Neuron (in vitro differentiated cells): ENCODE results near the gene CSNK1G1.
"Not testable (repeated sequence)": the region's sequence is repeated elsewhere in the genome, so short reads cannot be mapped to it uniquely, and the experiment has no call there.

Experiments used
- H2AFZ ChIP-seq: one replicate; pipeline ENCODE4 v1.6.1; 2013; ENCODE audit warnings: low read depth, mild to moderate bottlenecking, inconsistent platforms, low read length, moderate library complexity
- H3K27me3 ChIP-seq: one replicate; pipeline ENCODE4 v1.6.1; 2013; ENCODE audit warnings: low read length; ENCODE audit not compliant: insufficient read depth
- H3K36me3 ChIP-seq: one replicate; pipeline ENCODE4 v1.6.1; 2013; ENCODE audit warnings: low read length; ENCODE audit not compliant: insufficient read depth
- H3K4me1 ChIP-seq: one replicate; pipeline ENCODE4 v1.6.1; 2013; ENCODE audit warnings: low read length; ENCODE audit not compliant: insufficient read depth
- H3K4me3 ChIP-seq: 2 replicates; pipeline ENCODE4 v1.5.1; 2013; ENCODE audit warnings: mild to moderate bottlenecking, low read length, moderate library complexity
- H3K9me3 ChIP-seq: one replicate; pipeline ENCODE4 v1.6.1; 2013; ENCODE audit warnings: low read length

CSNK1G1 gene

DNA sequence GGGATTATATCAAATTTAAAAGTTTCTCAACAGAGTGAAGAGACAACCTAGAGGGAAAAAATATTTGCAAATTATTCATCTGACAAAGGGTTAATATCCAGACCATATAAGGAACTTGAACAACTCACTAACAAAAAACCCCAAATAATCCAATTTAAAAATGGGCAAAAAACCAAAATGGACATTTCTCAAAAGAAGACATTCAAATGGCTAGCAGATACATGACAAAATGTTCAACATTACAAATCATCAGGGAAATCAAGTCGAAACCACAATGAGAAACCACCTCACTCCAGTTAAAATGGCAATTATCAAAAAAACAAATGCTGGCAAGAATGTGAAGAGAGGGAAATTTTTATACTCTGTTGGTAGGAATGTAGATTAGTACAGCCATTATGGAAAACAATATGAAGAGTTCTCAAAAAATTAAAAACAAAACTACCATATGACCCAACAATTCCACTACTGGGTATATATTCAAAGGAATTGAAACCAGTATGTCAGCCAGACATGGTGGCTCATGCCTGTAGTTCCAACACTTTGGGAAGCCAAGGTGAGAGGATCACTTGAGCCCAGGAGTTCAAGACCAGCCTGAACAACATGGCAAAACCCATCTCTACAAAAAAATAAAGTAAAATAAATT, 88.5 kb downstream of the CSNK1G1 start:
- no peak overlapping the region for H2AFZ ChIP-seq

DNA sequence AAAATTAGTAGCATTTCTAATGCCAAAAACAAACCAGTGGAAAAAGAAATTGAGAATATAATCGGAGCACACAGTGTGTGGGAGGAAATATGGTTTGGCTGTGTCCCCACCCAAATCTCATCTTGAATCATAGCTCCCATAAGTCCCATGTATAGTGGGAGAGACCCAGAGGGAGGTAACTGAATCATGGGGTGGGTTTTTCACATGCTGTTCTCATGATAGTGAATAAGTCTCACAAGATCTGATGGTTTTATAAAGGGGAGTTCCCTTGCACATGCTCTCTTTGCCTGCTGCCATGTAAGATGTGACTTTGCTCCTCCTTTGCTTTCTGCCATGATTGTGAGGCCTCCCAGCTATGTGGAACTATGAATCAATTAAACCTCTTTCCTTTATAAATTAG, 90.8 kb downstream of the CSNK1G1 start:
- not testable (repeated sequence) for H3K27me3 ChIP-seq, H3K9me3 ChIP-seq, H3K36me3 ChIP-seq, H3K4me3 ChIP-seq, H3K4me1 ChIP-seq, H2AFZ ChIP-seq

More for the DNA sequence above, 88.5 kb downstream of the CSNK1G1 start:
- H3K27me3 ChIP-seq = no peaks in the 10 kb centered on the region
- no peak overlapping the region for H3K4me3 ChIP-seq
- H3K36me3 ChIP-seq = peaks cover 2% of the 10 kb centered on the region
- H3K4me1 ChIP-seq = no peaks in the 10 kb centered on the region
- H3K9me3 ChIP-seq = peaks cover 2% of the 10 kb centered on the region

DNA sequence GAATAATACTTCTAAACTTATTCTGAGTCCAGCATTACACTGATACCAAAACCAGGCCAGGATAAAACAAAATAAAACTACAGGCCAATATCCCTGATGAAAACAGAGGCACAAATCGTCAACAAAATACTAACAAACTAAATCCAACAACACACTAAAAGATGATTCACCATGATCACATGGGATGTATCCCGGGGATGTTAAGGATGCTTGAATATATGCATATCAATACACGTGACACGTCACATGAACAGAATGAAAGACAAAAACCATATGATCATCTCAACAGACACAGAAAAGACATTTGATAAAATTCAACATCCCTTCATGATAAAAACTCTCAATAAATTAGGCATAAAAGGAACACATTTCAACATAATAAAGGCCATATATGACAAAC, 91.5 kb downstream of the CSNK1G1 start:
- H3K4me1 ChIP-seq = no peaks in the 10 kb centered on the region
- H2AFZ ChIP-seq = no peak overlapping the region
- H3K36me3 ChIP-seq = peaks cover 2% of the 10 kb centered on the region
- H3K27me3 ChIP-seq = no peaks in the 10 kb centered on the region
- peaks cover 2% of the 10 kb centered on the region for H3K9me3 ChIP-seq
- H3K4me3 ChIP-seq = no peak overlapping the region

DNA sequence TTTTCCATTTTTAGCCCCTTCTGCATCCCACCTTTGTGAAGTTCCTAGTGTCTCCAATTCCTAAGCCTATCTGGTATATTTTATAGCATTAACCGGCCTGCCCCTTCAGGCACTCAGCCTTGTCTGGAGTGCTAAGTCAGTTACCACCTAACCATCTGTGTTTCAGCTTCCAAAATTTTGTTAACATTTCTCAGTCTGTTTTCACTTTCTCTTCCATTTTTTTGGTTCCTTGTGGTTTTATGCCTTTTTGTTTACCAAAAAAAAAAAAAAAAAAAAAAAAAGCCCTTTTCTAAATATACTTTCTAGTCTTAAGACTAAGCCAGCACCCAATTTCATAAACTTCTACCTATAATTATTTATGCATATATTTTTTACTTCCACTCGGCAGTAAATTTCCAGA, 92.4 kb downstream of the CSNK1G1 start:
- Histone ChIP-seq H3K9me3 (peaks cover 2% of the 10 kb centered on the region), H3K27me3 (no peaks in the 10 kb centered on the region), H2AFZ (no peak overlapping the region), H3K36me3 (peaks cover 2% of the 10 kb centered on the region), H3K4me1 (no peaks in the 10 kb centered on the region), H3K4me3 (no peak overlapping the region)

DNA sequence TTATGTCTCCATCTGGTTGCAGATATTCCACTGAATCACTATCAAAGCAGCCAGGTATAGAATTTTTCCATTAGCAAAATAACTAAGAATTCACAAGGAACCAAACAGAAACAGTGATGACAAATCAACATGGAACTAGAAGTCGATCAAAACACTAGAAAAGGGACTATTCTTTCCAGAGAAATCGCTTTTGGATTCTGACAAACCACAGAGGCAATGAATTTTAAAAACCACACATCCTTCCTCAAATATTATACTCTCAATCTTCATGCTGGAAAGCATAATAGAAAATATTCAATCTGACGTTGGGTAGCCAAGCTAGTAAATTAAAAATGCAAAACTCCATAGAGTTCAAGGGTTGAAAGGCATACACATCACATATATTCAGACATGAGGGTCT, 99.9 kb downstream of the CSNK1G1 start:
- H3K27me3 ChIP-seq = no peaks in the 10 kb centered on the region

DNA sequence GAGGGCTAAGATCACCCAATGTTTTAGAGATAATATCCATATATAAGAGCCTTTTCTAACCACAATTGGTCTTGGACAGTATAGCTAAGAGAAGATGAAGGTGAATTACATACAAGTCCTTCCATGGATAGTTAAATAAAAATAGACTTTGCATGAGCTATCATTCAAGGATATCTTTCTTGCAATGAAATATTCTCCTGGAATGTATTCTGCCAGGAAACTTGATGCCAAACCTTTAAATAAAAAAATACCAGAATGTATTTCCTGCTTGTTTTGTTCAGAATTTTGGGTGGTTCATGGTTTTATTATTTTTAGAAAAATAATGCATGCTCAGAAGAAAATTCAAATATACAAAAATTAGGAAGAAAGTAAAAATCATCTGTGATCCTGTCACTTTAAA, 104.3 kb downstream of the CSNK1G1 start:
- Histone ChIP-seq H3K4me1 (peaks cover 5% of the 10 kb centered on the region), H3K9me3 (peaks cover 3% of the 10 kb centered on the region), H3K27me3 (no peaks in the 10 kb centered on the region), H3K36me3 (peaks cover 6% of the 10 kb centered on the region), H3K4me3 (no peak overlapping the region), H2AFZ (no peak overlapping the region)

More for the DNA sequence above, 99.9 kb downstream of the CSNK1G1 start:
- H2AFZ ChIP-seq = no peak overlapping the region
- H3K9me3 ChIP-seq = no peaks in the 10 kb centered on the region
- H3K4me3 ChIP-seq = no peak overlapping the region
- no peaks in the 10 kb centered on the region for H3K4me1 ChIP-seq
- H3K36me3 ChIP-seq = no peaks in the 10 kb centered on the region

DNA sequence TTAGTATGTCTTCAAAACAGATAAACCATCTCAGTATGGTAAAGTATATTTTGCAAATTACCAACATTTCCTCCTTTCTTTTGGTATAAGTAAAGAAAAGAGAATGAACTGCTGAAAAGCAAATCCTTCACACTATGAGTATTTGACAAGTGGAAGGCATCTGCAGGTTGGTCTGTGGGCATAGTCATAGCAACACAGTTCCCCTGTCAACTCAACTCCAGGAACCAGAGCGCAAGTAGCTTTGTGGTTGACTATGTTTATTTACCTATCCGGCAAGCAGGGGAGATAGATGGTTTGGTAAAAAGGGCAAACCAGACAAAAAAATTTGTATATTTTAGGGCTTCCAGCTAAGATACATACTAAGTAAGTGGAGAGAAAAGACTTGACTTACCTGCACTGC, 104.9 kb downstream of the CSNK1G1 start:
- H3K27me3 ChIP-seq = no peaks in the 10 kb centered on the region
- H2AFZ ChIP-seq = no peak overlapping the region
- H3K36me3 ChIP-seq = peaks cover 6% of the 10 kb centered on the region
- H3K4me3 ChIP-seq = no peak overlapping the region
- H3K9me3 ChIP-seq = peaks cover 3% of the 10 kb centered on the region
- peaks cover 5% of the 10 kb centered on the region for H3K4me1 ChIP-seq

DNA sequence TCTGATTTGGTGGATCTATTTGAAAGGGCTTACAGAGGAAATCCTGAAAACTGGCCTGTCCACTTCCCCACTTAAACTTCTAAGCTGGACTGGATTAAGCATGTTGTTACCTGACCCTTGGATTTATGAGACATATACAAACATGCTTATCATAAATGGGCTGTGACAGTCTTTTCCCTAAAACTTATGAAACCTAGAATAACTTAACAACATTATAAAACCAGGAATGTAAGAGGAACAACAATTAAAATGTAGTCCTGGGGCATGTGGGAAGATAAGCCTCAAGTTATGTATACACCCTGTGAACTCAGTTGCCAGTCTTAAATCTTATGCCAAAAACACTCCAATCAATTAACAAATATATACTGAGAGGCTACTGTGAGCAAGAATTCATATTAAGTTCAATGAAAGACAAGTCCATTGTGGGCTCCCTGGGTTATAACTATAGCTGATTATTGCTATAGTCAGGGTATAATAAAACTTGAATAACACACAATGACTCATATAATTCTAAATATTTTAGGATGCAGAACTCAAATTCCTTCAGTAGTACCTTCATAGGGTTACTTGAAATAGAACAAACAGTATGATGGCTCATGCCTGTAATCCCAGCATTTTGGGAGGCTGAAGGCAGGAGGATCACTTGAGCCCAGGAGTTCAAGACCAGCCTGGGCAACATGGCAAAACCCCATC, 105.9 kb downstream of the CSNK1G1 start:
- H3K9me3 ChIP-seq = peaks cover 5% of the 10 kb centered on the region
- no peak overlapping the region for H3K4me3 ChIP-seq
- H3K36me3 ChIP-seq = peaks cover 10% of the 10 kb centered on the region
- no peak overlapping the region for H2AFZ ChIP-seq
- H3K27me3 ChIP-seq = no peaks in the 10 kb centered on the region
- peaks cover 5% of the 10 kb centered on the region for H3K4me1 ChIP-seq

DNA sequence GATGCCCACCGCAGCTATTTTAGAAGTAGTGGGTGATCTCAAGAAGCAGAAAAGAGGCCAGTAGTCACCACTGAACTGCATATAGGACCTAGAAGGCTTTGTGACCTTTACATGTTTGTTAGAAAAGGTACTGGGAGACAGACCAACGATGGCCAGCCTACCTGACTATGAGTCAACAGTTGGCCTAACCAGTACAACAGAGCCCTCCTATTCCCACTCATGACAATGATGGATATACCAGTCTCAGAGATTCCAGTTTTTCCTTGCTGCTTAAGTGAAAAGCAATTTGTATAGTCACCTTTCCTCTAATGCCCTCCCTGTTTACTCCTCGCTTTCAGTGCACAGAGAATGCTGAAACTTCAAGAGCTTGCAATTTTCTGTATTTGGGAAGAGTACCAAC, 106.6 kb downstream of the CSNK1G1 start:
- Histone ChIP-seq H3K4me3 (no peak overlapping the region), H3K4me1 (peaks cover 5% of the 10 kb centered on the region), H3K36me3 (peaks cover 10% of the 10 kb centered on the region), H3K9me3 (peaks cover 5% of the 10 kb centered on the region), H2AFZ (no peak overlapping the region), H3K27me3 (no peaks in the 10 kb centered on the region)

DNA sequence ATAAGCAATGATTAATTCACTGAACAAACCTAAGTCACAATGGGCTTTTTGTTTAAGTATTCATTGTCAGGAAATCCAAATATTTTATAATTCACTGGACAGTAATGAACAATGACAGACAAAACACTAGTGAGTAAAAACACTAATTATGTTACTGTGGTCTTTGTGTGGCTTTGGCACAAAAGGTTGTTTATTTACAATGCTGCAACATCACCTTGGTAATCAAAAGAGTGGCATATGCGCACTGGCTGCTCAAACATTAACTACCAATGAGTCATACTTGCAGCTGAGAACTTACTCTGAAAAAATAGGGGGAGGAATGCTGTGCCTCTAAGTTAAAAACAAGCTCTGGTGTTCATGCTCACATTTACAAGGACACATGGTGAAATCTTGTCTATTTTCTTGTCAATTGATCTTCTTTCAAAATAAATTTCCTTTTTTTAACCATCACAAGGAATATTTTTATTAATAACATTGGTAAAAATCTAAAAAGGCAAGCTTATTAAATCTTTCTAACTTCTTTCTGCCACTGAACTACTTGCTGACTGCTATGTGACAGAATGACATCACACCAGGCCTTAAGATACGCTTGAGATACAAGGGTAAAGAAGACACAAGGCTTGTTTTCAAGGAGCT, 107.9 kb downstream of the CSNK1G1 start:
- H3K4me3 ChIP-seq = no peak overlapping the region
- peaks cover 10% of the 10 kb centered on the region for H3K36me3 ChIP-seq
- H3K4me1 ChIP-seq = peaks cover 5% of the 10 kb centered on the region
- no peak overlapping the region for H2AFZ ChIP-seq
- peaks cover 5% of the 10 kb centered on the region for H3K9me3 ChIP-seq
- H3K27me3 ChIP-seq = no peaks in the 10 kb centered on the region

DNA sequence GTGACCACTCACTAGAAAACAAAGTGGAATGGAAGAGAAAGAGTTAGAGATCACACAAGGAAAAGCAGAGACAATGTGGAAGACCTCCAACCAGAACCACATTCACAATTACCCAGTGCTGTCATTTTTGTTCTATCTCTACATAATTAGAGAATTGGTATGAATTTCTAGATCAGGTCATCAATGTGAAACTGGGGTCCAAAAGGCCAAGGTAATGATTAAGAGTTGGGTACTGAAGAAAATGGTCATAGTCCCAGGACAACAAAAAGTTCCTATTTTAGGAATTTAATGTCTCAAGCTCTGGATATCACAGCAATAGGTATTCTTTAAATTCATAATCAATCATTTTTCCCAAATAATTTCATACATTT, 108.5 kb downstream of the CSNK1G1 start:
- Histone ChIP-seq H3K4me1 (peaks cover 5% of the 10 kb centered on the region), H2AFZ (no peak overlapping the region), H3K36me3 (peaks cover 10% of the 10 kb centered on the region), H3K4me3 (no peak overlapping the region), H3K27me3 (no peaks in the 10 kb centered on the region), H3K9me3 (peaks cover 5% of the 10 kb centered on the region)

DNA sequence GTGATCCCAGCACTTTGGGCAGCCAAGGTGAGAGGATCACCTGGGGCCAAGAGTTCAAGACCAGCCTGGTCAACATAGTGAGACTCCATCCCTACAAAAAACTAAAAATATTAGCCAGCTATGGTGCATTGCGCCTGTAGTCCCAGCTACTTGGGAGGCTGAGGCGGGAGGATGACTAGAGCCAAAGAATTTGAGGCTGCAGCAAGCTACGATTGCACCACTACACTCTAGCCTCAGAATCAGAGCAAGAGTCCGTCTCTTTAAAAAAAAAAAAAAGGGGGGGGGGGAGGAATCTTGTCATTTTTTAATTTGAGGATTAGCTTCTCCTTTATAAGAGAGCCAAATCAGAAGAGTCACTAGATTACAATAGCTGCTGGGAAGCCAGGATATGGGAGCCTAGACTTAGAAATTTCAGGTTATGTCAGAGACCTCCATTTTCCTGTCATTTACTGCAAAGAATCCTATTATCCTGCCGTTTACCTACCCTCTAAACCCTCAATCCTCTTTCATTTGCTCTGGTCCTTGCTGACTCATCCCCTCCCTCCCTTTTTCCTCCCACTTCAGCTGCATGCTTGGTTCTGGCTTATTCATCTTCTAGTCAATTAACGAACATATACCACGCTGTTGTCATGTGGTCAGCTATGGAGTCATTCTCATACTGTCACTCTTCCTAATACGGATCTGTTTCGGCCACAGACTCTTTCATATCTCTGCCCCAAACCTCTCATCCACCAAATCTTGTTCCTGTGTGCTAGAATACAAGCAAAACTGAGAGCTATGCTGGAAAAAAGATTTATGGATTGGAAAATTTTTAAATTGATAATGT, 109.4 kb downstream of the CSNK1G1 start:
- peaks cover 5% of the 10 kb centered on the region for H3K4me1 ChIP-seq
- H3K36me3 ChIP-seq = peaks cover 10% of the 10 kb centered on the region
- H3K9me3 ChIP-seq = peaks cover 5% of the 10 kb centered on the region
- H3K4me3 ChIP-seq = no peak overlapping the region
- H3K27me3 ChIP-seq = no peaks in the 10 kb centered on the region
- H2AFZ ChIP-seq = no peak overlapping the region

DNA sequence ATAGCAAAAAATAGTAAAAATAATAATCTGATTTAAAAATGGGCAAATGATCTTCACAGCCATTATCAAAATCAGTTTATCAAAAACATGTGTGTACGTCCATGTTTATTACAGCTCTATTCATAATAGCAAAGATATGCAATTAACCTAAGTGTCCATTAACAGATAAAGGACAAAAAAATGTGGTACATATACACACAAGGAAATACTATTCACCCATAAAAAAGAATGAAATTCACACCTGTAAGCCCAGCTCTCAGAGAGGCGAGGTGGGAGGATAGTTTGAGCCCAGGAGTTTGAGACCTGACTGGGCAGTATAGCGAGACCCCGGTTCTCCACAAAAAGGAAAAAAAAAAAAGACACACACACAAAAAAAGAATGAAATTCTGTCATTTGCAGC, 110.6 kb downstream of the CSNK1G1 start:
- Histone ChIP-seq H3K4me3 (no peak overlapping the region), H2AFZ (no peak overlapping the region), H3K4me1 (peaks cover 5% of the 10 kb centered on the region), H3K27me3 (no peaks in the 10 kb centered on the region), H3K36me3 (peaks cover 8% of the 10 kb centered on the region), H3K9me3 (peaks cover 5% of the 10 kb centered on the region)
